GM20000 (cell line): ENCODE data around the gene NPHS2.

Experiments
- DNase-seq: peaks from one replicate; pipeline ENCODE4 v3.0.0; 2012; ENCODE audit warnings: low spot score
- TF ChIP-seq, protein P1 (sequence below): IDR thresholded peaks from 2 replicates; pipeline ENCODE4 v1.5.1; 2012; ENCODE audit warnings: mild to moderate bottlenecking, control low read depth; ENCODE audit errors: extremely low read depth, missing control alignments

The NPHS2 gene

DNA sequence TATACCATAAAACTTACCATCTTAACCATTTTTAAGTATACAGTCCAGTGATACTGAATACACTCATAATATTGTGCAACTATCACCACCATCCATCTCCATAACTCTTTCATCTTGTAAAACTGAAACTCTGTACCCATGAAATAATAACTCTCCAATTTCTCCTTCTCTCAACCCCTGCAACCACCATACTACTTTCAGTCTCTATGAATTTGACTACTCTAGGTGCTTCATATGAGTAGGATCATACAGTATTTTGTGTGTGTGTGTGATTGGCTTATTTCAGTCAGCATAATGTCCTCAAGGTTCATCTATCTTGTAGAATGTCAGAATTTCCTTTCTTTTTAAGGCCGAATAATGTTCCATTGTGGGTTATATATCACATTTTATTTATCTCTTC lies 17.7 kb downstream of the NPHS2 start:
- TF ChIP-seq, protein P1, sequence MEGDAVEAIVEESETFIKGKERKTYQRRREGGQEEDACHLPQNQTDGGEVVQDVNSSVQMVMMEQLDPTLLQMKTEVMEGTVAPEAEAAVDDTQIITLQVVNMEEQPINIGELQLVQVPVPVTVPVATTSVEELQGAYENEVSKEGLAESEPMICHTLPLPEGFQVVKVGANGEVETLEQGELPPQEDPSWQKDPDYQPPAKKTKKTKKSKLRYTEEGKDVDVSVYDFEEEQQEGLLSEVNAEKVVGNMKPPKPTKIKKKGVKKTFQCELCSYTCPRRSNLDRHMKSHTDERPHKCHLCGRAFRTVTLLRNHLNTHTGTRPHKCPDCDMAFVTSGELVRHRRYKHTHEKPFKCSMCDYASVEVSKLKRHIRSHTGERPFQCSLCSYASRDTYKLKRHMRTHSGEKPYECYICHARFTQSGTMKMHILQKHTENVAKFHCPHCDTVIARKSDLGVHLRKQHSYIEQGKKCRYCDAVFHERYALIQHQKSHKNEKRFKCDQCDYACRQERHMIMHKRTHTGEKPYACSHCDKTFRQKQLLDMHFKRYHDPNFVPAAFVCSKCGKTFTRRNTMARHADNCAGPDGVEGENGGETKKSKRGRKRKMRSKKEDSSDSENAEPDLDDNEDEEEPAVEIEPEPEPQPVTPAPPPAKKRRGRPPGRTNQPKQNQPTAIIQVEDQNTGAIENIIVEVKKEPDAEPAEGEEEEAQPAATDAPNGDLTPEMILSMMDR: no peak
- no peak for DNase-seq

DNA sequence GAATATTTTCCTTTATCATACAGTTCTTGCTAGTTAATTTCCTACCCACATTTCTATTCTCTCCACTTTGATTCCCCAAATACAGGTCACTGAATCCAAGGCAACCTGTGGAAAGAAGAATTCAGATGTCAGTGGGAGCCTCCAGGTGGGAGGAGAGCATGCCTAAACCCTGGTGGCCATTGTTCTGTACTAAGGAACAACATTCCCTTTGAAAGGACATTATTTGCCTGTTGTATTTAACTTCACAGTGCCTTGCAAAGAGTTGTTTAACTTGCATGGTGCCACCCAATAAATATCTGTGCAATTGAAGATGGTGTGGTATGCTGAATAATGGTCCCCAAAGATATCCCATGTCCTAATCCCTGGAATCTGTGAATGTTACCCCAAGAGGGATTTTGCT lies 21.3 kb downstream of the NPHS2 start:
- TF ChIP-seq, protein P1: no peak
- no peak for DNase-seq

DNA sequence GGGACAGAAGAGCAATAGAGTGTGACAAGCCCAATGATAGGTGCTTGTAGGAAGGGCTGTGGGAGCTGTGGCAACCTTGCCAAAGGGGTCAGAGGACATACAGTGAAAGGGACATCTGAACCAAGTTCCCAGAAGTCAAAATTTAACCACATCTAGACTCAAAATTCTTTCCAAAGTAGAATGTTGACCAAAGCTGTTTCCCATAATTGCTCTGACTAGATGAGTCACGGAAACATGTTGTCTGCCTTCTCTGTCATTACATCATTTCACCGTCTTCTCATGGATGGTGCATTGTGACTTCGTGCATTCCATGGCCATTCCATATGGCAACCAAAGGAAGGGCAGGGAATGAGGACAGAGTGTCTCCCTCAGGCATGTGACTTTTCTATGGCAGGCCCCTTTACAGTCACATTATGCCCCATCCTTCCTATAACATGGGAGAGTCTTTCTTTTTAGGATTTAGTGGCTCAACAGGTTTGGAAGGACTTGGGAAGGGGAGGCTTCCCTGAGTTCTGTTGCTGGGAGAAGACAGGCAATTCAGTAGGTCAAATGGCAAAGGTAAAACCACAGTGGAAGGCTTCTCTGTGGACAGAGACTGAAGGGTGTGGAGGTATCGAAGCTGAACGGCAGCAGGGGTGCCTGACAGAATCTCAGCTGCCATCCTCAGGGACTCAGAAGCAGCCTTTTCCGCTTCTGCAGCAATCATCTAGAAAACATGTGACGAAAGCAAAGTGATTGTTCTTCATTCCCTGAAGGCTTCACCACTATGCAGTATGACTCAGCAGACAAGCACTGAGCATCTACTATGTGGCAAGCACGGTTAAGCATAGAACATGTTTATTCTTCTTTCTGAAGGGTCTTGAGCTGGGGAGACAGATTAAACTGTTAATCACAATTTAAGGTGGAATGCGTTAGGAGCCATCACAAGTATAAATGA lies 24.7 kb downstream of the NPHS2 start:
- TF ChIP-seq, protein P1: no peak
- DNase-seq: no peak

DNA sequence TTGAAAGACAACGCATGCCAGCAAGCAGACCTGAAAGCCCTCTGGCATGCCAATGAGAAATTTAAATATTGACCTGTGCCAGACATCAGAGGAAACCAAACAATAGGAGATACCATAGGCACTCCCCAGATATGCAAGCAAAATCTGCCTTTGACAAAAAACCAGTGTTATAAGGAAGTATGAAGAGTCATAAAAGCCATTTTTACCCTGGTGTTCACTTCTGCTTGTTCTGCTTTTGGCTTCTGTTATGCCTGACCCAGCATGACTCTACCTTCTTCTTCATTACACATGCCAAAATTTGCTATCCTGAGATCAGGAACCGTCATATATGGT lies 26.4 kb downstream of the NPHS2 start:
- TF ChIP-seq, protein P1: no peak
- no peak for DNase-seq

DNA sequence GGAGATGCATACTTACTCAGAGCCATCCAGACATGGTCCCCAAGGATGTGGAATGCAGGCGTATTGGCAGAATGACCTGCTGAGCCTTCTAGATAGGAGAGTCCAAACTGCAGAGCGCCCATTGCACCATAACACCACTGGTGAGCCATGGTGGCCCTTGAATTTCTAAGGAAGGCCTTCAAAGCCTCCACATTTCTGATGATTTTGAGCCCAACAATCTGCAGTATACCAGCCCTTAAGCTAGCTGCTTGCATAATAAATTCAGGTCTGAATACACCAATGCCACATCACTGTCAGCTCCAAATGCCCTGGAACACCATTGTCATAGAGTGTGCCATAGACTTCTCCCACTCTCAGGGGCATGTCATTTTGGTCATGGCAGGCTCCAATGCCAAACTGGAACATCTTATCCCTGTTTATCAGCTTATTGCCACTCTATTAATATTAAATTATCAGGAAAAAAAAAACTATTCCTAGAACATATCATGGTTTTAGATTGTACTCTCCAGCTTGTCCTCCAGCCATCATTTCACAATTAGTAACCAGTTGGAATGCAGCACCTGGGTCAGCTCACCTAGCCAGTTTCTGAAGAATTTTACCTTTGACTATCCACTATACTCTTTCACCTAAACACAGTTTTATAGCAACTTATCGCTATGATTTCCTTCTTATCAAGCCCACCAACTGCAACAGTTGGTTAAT lies 26.9 kb downstream of the NPHS2 start:
- DNase-seq: no peak
- TF ChIP-seq, protein P1: no peak

DNA sequence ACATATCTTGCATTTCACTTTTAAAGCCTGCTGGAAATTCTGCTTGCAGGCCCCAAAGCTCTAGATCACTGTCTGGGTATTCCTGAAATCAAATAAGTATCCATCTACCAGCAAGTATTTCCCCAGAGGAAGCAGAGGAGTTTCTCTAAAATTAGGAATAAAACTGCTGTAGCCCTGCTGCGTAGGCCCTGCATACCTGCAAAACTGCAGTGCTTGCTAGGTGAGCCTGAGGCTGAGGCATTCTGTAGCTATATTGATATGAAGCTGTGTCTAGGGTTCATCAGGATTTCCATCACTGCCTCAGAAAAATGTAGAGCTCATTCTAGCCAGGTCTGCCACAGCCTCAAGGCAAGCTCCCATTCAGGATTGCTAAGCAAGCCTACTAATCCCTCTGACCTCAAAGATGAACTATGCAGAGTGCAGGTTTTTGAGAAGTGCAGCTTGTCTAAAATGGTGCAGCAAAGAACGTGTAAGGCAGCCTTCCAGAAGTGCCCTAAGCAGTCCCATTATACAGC lies 28.7 kb downstream of the NPHS2 start:
- DNase-seq: no peak

More for the DNA sequence above, 28.7 kb downstream of the NPHS2 start:
- TF ChIP-seq, protein P1: no peak
